CD14-positive monocyte (primary cell): ENCODE results near the gene SCCPDH. TPM values are rescaled to one million over a fixed set of nuclear protein-coding genes. Genes with fewer than 3 reads are reported as not detected.
"Not testable (repeated sequence)": the region's sequence is repeated elsewhere in the genome, so short reads cannot be mapped to it uniquely, and the experiment has no call there.

Source experiments
- DNase-seq, 3 donors: peaks; one replicate each; pipeline ENCODE4 v3.0.0-alpha.2; 2011 to 2022
- H2AFZ ChIP-seq: 2 replicates; pipeline ENCODE4 v1.6.0; 2012; ENCODE audit warnings: mild to moderate bottlenecking, low read depth, low read length, inconsistent platforms; ENCODE audit not compliant: insufficient read depth, poor library complexity, severe bottlenecking
- H3K27ac ChIP-seq, 2 donors: 1 replicate in 1 of 2; 2 replicates in 1 of 2; pipeline ENCODE4 v1.5.1; 2012 to 2013; ENCODE audit warnings: low read length in 2 of 2, control low read depth in 1 of 2, inconsistent platforms in 1 of 2, low read depth in 1 of 2, mild to moderate bottlenecking in 1 of 2
- H3K27me3 ChIP-seq, 2 donors: one replicate each; pipeline versions ENCODE4 v1.6.0 to v1.6.1; 2011 to 2013; ENCODE audit warnings: low read length in 2 of 2; ENCODE audit not compliant: control insufficient read depth in 2 of 2, insufficient read depth in 2 of 2
- H3K36me3 ChIP-seq, 2 donors: replicated peaks in 1 of 2; 1 replicate in 1 of 2; 2 replicates in 1 of 2; pipeline versions ENCODE4 v1.5.1 to v1.6.1; 2012 to 2013; ENCODE audit warnings: low read length in 2 of 2, control low read depth in 1 of 2, inconsistent platforms in 1 of 2, mild to moderate bottlenecking in 1 of 2; ENCODE audit not compliant: insufficient read depth in 2 of 2, control insufficient read depth in 1 of 2
- H3K4me1 ChIP-seq, 2 donors: 1 replicate in 1 of 2; 2 replicates in 1 of 2; pipeline versions ENCODE4 v1.5.1 to v1.6.1; 2012 to 2013; ENCODE audit warnings: low read length in 2 of 2, control low read depth in 1 of 2, inconsistent platforms in 1 of 2, mild to moderate bottlenecking in 1 of 2, moderate library complexity in 1 of 2; ENCODE audit not compliant: insufficient read depth in 2 of 2, control insufficient read depth in 1 of 2
- H3K4me2 ChIP-seq: replicated peaks from 2 replicates; pipeline ENCODE3; 2012; ENCODE audit warnings: low read length, moderate library complexity, mild to moderate bottlenecking; ENCODE audit not compliant: poor library complexity, severe bottlenecking; ENCODE audit errors: extremely low read depth
- H3K4me3 ChIP-seq, 3 experiments: fragments of 200-600 bp in 1 of 3; sonication (generic) in 1 of 3; replicated peaks in 1 of 3; 1 replicate in 2 of 3; 2 replicates in 1 of 3; pipeline ENCODE4 v1.5.1; 2011 to 2013; ENCODE audit warnings: low read length in 3 of 3, mild to moderate bottlenecking in 3 of 3, control low read depth in 2 of 3, low read depth in 2 of 3, inconsistent platforms in 1 of 3, moderate library complexity in 1 of 3
- H3K79me2 ChIP-seq: 2 replicates; pipeline ENCODE4 v1.6.0; 2012; ENCODE audit warnings: mild to moderate bottlenecking, control low read depth, inconsistent platforms, low read length, moderate library complexity; ENCODE audit not compliant: insufficient read depth
- H3K9ac ChIP-seq: 2 replicates; pipeline ENCODE4 v1.6.0; 2017; ENCODE audit warnings: low read length, mild to moderate bottlenecking; ENCODE audit not compliant: insufficient read depth, poor library complexity, severe bottlenecking
- H3K9me3 ChIP-seq, 2 donors: replicated peaks in 1 of 2; 1 replicate in 1 of 2; 2 replicates in 1 of 2; pipeline versions ENCODE4 v1.5.1 to v1.6.1; 2012 to 2013; ENCODE audit warnings: low read length in 2 of 2, control low read depth in 1 of 2; ENCODE audit not compliant: control insufficient read depth in 1 of 2, insufficient read depth in 1 of 2
- H4K20me1 ChIP-seq: 2 replicates; pipeline ENCODE4 v1.6.0; 2012; ENCODE audit warnings: mild to moderate bottlenecking, low read length, control low read depth, moderate library complexity; ENCODE audit not compliant: insufficient read depth
- H3K27ac Mint-ChIP-seq, 7 donors: one replicate each; pipeline ENCODE4 v1.8.0; 2020; ENCODE audit warnings: mild to moderate bottlenecking in 7 of 7, mixed read lengths in 7 of 7, moderate library complexity in 6 of 7, inconsistent platforms in 2 of 7
- H3K27me3 Mint-ChIP-seq, 3 donors: one replicate each; pipeline ENCODE4 v1.8.0; 2021 to 2022; ENCODE audit warnings: low read depth in 3 of 3, mild to moderate bottlenecking in 3 of 3, mixed read lengths in 3 of 3, moderate library complexity in 3 of 3, inconsistent platforms in 1 of 3
- H3K36me3 Mint-ChIP-seq, 2 donors: one replicate each; pipeline ENCODE4 v1.8.0; 2020; ENCODE audit warnings: mixed read lengths in 2 of 2, inconsistent platforms in 1 of 2, mild to moderate bottlenecking in 1 of 2
- H3K4me1 Mint-ChIP-seq: one replicate; pipeline ENCODE4 v1.8.0; 2020; ENCODE audit warnings: mild to moderate bottlenecking, mixed read lengths
- H3K4me3 Mint-ChIP-seq, 2 donors: one replicate each; pipeline ENCODE4 v1.8.0; 2020; ENCODE audit warnings: mild to moderate bottlenecking in 2 of 2, mixed read lengths in 2 of 2, moderate library complexity in 1 of 2
- H3K9me3 Mint-ChIP-seq, 7 donors: one replicate each; pipeline ENCODE4 v1.8.0; 2020 to 2022; ENCODE audit warnings: mixed read lengths in 7 of 7, mild to moderate bottlenecking in 6 of 7, moderate library complexity in 6 of 7, inconsistent platforms in 2 of 7
- CTCF ChIP-seq: fragments of 200-600 bp; IDR thresholded peaks from one replicate; pipeline ENCODE4 v1.8.0; 2022; ENCODE audit warnings: antibody characterized with exemption, mild to moderate bottlenecking
- WGBS: methylation state at CpG from one replicate; pipeline ENCODE4 v1.1.5; 2013; ENCODE audit warnings: missing lambda C conversion rate; ENCODE audit not compliant: insufficient coverage; 5-methylcytosine and 5-hydroxymethylcytosine counted together
- intact Hi-C, 2 donors: fragments of 100-400 bp; cut with micrococcal nuclease; formaldehyde crosslinking; loops; one replicate each; pipeline versions ENCODE4 v1.15.0 to v1.15.1; 2023
- polyA plus RNA-seq, 3 donors: library from polyadenylated mRNA; depleted of rRNA in 1 of 3; unstranded in 2 of 3; stranded (reverse) in 1 of 3; fragments of 300-500 nt in 2 of 3; fragments of >200 nt in 1 of 3; fragmentation: Illumina TruSeq in 2 of 3; gene quantifications; 1 replicate in 2 of 3; 2 replicates in 1 of 3; pipeline ENCODE4 v1.2.3, GENCODE V29; 2012 to 2021

SCCPDH gene
- polyA plus RNA-seq, 3 donors: 7.3 to 25.3 (median 22.7) TPM

DNA sequence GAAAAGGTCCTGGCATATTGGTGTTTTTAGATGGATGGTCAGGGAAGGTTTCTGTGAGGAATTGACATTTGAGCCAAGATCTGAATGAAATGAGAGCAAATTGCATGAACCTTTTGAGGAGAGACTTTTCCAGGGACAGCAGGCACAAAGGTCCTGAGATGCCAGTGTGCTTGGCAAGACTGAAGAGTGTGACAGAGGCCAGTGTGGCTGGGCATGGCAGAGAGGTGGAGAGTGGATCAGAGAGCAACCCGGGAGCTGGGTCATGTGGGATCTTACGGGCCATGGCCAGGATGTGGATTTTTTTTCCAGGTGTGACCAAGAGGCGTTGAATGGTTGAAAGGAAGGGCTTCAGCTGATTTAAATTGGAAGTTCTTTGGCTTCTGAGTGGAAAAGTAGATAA, 3.4 kb downstream of the SCCPDH start:
- peaks cover 22 to 51% of the 10 kb centered on the region in 2 donors for H3K36me3 ChIP-seq
- intact Hi-C loops: no loop called here
- peaks cover 14 to 21% of the 10 kb centered on the region in 2 donors for H3K9me3 ChIP-seq
- no peaks in the 10 kb centered on the region for H3K27me3 ChIP-seq
- Mint-ChIP-seq H3K9me3 (peaks cover 13 to 30% (median 17%) of the 10 kb centered on the region in 7 donors), H3K36me3 (peaks cover 39 to 52% of the 10 kb centered on the region in 2 donors), H3K27me3 (peaks cover 0 to 3% (median 0%) of the 10 kb centered on the region in 3 donors), H3K4me1 (peaks cover 43% of the 10 kb centered on the region), H3K27ac (peak overlapping the region in 4 of 7 donors; percentile 1 to 85 (median 29)), H3K4me3 (no peak overlapping the region)
- peaks cover 65% of the 10 kb centered on the region for H3K79me2 ChIP-seq
- H3K27ac ChIP-seq: peak overlapping the region in 1 of 2 donors; percentile 31
- no peak overlapping the region for H3K4me3 ChIP-seq
- H3K9ac ChIP-seq: no peak overlapping the region
- no peak overlapping the region for H3K4me2 ChIP-seq
- DNase-seq: no peak
- 97% methylated on average over 3 of the region's 3 CpGs for WGBS
- H4K20me1 ChIP-seq: no peaks in the 10 kb centered on the region
- no peak overlapping the region for H2AFZ ChIP-seq
- no peak for TF ChIP-seq CTCF
- H3K4me1 ChIP-seq: peaks cover 41 to 47% of the 10 kb centered on the region in 2 donors

DNA sequence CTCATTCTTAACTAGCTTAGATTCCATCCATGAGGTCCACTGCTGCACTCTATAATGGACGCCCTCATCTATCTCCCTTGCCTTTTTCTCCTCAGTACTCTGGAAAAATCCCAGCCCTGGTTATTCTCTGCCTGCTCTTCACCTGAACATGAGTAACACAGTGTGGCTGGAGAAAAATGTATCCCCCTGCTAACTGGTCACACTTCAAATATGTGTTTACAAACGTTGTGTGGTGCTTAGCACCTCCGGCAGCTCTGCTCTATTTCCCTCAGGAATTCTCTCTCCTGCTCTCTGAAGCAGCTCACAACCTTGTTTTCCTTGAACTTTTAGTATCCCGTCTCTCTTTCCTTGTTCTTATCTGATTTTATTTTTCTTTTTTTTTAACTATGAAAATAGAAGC, 4.1 kb downstream of the SCCPDH start:
- intact Hi-C loops: no loop called here

GRCh38 chr1:246729040-246729439, 4.8 kb downstream of the SCCPDH start:
- Mint-ChIP-seq H3K9me3 (peaks cover 13 to 30% (median 17%) of the 10 kb centered on the region in 7 donors), H3K36me3 (peaks cover 46 to 65% of the 10 kb centered on the region in 2 donors), H3K27ac (peak overlapping the region in 1 of 7 donors; percentile 4), H3K4me1 (peaks cover 37% of the 10 kb centered on the region)
- H3K9ac ChIP-seq, H3K4me2 ChIP-seq, H3K4me3 ChIP-seq, intact Hi-C loops, DNase-seq, H3K27ac ChIP-seq, H3K4me3 Mint-ChIP-seq, H3K27me3 ChIP-seq, H2AFZ ChIP-seq, H3K27me3 Mint-ChIP-seq, H4K20me1 ChIP-seq: not testable (repeated sequence)
- Histone ChIP-seq H3K4me1 (peaks cover 36 to 40% of the 10 kb centered on the region in 2 donors), H3K36me3 (peaks cover 27 to 65% of the 10 kb centered on the region in 2 donors), H3K79me2 (peaks cover 62% of the 10 kb centered on the region), H3K9me3 (peaks cover 14 to 21% of the 10 kb centered on the region in 2 donors)
- 95% methylated on average over 4 of the region's 5 CpGs for WGBS

More for the DNA sequence above, 4.1 kb downstream of the SCCPDH start:
- H3K4me1 Mint-ChIP-seq: peaks cover 42% of the 10 kb centered on the region
- Histone ChIP-seq H3K4me2 (no peak overlapping the region), H3K27me3 (no peaks in the 10 kb centered on the region), H3K9ac (no peak overlapping the region), H3K79me2 (peaks cover 67% of the 10 kb centered on the region), H3K9me3 (peaks cover 14 to 21% of the 10 kb centered on the region in 2 donors), H3K36me3 (peaks cover 23 to 58% of the 10 kb centered on the region in 2 donors), H3K4me1 (peaks cover 40 to 45% of the 10 kb centered on the region in 2 donors), H4K20me1 (no peaks in the 10 kb centered on the region), H3K4me3 (no peak overlapping the region), H2AFZ (no peak overlapping the region), H3K27ac (no peak overlapping the region)
- peak overlapping the region in 3 of 7 donors; percentile 6 to 81 (median 30) for H3K27ac Mint-ChIP-seq
- peaks cover 13 to 30% (median 17%) of the 10 kb centered on the region in 7 donors for H3K9me3 Mint-ChIP-seq
- no peak overlapping the region for H3K4me3 Mint-ChIP-seq
- TF ChIP-seq CTCF: no peak
- WGBS: 92% methylated on average over 2 of the region's 4 CpGs
- DNase-seq: no peak
- peaks cover 39 to 57% of the 10 kb centered on the region in 2 donors for H3K36me3 Mint-ChIP-seq
- peaks cover 0 to 3% (median 0%) of the 10 kb centered on the region in 3 donors for H3K27me3 Mint-ChIP-seq
